ENCODE results near the gene SNRNP70.

- TF ChIP-seq CREB1 (IDR thresholded peaks at IDR 0.05; ENCODE audit: low read depth) (no peak), EP300 (IDR thresholded peaks at IDR 0.05; ENCODE audit: borderline replicate concordance) (no peak), NFIC (IDR thresholded peaks at IDR 0.05) (no peak), REST (IDR thresholded peaks at IDR 0.05; ENCODE audit: low read depth) (no peak), TCF12 (IDR thresholded peaks at IDR 0.05; ENCODE audit: low read depth) (no peak)
These were observed 26.2 kb upstream of the SNRNP70 start for GRCh38 chr19:49059053-49059452.

All from Ishikawa (cell line).